GM23338 (cell line): ENCODE data around the gene OXCT2. TPM values are rescaled to one million over a fixed set of nuclear protein-coding genes. Genes with fewer than 3 reads are reported as not detected.

Experiments used
- ATAC-seq: fragments of 200-7000 bp; cut with Tn5 transposase; 3 replicates; pipeline ENCODE4 v1.9.1; 2020
- DNase-seq: peaks from one replicate; pipeline ENCODE4 v3.0.0-alpha.2; 2015; ENCODE audit warnings: low spot score
- H2AFZ ChIP-seq: fragments of 200-600 bp; sonication (generic); 2 replicates; pipeline ENCODE4 v1.8.0; 2016; ENCODE audit warnings: antibody characterized with exemption, mild to moderate bottlenecking, moderate library complexity
- H3F3A ChIP-seq: fragments of 200-600 bp; sonication (generic); replicated peaks from 2 replicates; pipeline ENCODE4 v1.8.0; 2017; ENCODE audit warnings: antibody characterized with exemption, mixed run types, low read depth
- H3K27ac ChIP-seq: fragments of 200-600 bp; sonication (generic); 2 replicates; pipeline ENCODE4 v1.6.1; 2016; ENCODE audit warnings: low read depth
- H3K27me3 ChIP-seq: fragments of 200-600 bp; sonication (generic); 2 replicates; pipeline ENCODE4 v1.8.0; 2016; ENCODE audit warnings: mild to moderate bottlenecking, mixed run types, moderate library complexity; ENCODE audit not compliant: insufficient read depth
- H3K36me3 ChIP-seq: fragments of 200-600 bp; sonication (generic); 2 replicates; pipeline ENCODE4 v1.8.0; 2016; ENCODE audit warnings: mild to moderate bottlenecking; ENCODE audit not compliant: insufficient read depth
- H3K4me1 ChIP-seq: fragments of 200-600 bp; sonication (generic); 2 replicates; pipeline ENCODE4 v1.8.0; 2016; ENCODE audit warnings: mild to moderate bottlenecking, moderate library complexity; ENCODE audit not compliant: insufficient read depth
- H3K4me2 ChIP-seq: fragments of 200-600 bp; sonication (generic); 2 replicates; pipeline ENCODE4 v1.7.1; 2017; ENCODE audit warnings: mixed run types
- H3K4me3 ChIP-seq: fragments of 200-600 bp; sonication (generic); 2 replicates; pipeline ENCODE4 v1.6.1; 2016; ENCODE audit warnings: mixed run types
- H3K79me2 ChIP-seq: fragments of 200-600 bp; sonication (generic); replicated peaks from 2 replicates; pipeline ENCODE4 v1.8.0; 2017; ENCODE audit warnings: mild to moderate bottlenecking; ENCODE audit not compliant: insufficient read depth
- H3K9me2 ChIP-seq: fragments of 200-600 bp; sonication (generic); 2 replicates; pipeline ENCODE4 v1.8.0; 2017; ENCODE audit not compliant: insufficient read depth
- H4K20me1 ChIP-seq: fragments of 200-600 bp; sonication (generic); replicated peaks from 2 replicates; pipeline ENCODE4 v1.8.0; 2017; ENCODE audit warnings: mild to moderate bottlenecking; ENCODE audit not compliant: insufficient read depth
- H3K27ac Mint-ChIP-seq: 2 replicates; pipeline ENCODE4 v1.8.0; 2020; ENCODE audit warnings: inconsistent platforms, mild to moderate bottlenecking, moderate library complexity, mixed read lengths
- H3K27me3 Mint-ChIP-seq: 3 replicates; pipeline ENCODE4 v1.8.0; 2022; ENCODE audit warnings: low read depth, mild to moderate bottlenecking, moderate library complexity, mixed read lengths, inconsistent platforms; ENCODE audit not compliant: insufficient read depth, poor library complexity
- H3K36me3 Mint-ChIP-seq: 3 replicates; pipeline ENCODE4 v1.8.0; 2021; ENCODE audit warnings: low read depth, mild to moderate bottlenecking, inconsistent platforms, moderate library complexity, mixed read lengths
- H3K4me1 Mint-ChIP-seq: 3 replicates; pipeline ENCODE4 v1.8.0; 2020; ENCODE audit warnings: mild to moderate bottlenecking, inconsistent platforms, mixed read lengths
- H3K4me3 Mint-ChIP-seq: 3 replicates; pipeline ENCODE4 v1.8.0; 2021; ENCODE audit warnings: moderate library complexity, mild to moderate bottlenecking, inconsistent platforms, mixed read lengths
- H3K9me3 Mint-ChIP-seq: 3 replicates; pipeline ENCODE4 v1.8.0; 2020; ENCODE audit warnings: moderate library complexity, mild to moderate bottlenecking, inconsistent platforms, mixed read lengths
- CREB1 ChIP-seq: fragments of 250-450 bp; sonication (Bioruptor Pico); IDR thresholded peaks from 2 replicates; pipeline ENCODE4 v1.5.0; 2020; ENCODE audit warnings: low read depth, mild to moderate bottlenecking, moderate library complexity
- ETS1 ChIP-seq: IDR thresholded peaks from 2 replicates; pipeline ENCODE4 v1.6.1; 2016; ENCODE audit warnings: antibody characterized with exemption
- EZH2 ChIP-seq: fragments of 200-600 bp; sonication (generic); IDR thresholded peaks from one replicate; pipeline ENCODE4 v1.8.0; 2017; ENCODE audit warnings: antibody characterized with exemption, mild to moderate bottlenecking, low read depth; ENCODE audit not compliant: unreplicated experiment
- EZH2phosphoT487 ChIP-seq: fragments of 200-600 bp; sonication (generic); IDR thresholded peaks from one replicate; pipeline ENCODE4 v1.8.1; 2018; ENCODE audit warnings: antibody characterized with exemption; ENCODE audit not compliant: unreplicated experiment
- JUNB ChIP-seq: IDR thresholded peaks from one replicate; pipeline ENCODE4 v1.6.1; 2016; ENCODE audit warnings: antibody characterized with exemption; ENCODE audit not compliant: unreplicated experiment
- NANOG ChIP-seq: IDR thresholded peaks from 2 replicates; pipeline ENCODE4 v1.6.1; 2016; ENCODE audit warnings: antibody characterized with exemption, borderline replicate concordance
- POLR2AphosphoS5 ChIP-seq: IDR thresholded peaks from 2 replicates; pipeline ENCODE4 v1.6.1; 2016; ENCODE audit warnings: antibody characterized with exemption, low read depth
- STAT1 ChIP-seq: IDR thresholded peaks from one replicate; pipeline ENCODE4 v1.6.1; 2016; ENCODE audit warnings: antibody characterized with exemption; ENCODE audit not compliant: unreplicated experiment
- ZNF114 ChIP-seq: fragments of 250-450 bp; sonication (Bioruptor Pico); IDR thresholded peaks from 2 replicates; pipeline ENCODE4 v1.5.0; 2020; ENCODE audit warnings: mild to moderate bottlenecking, moderate library complexity
- ZNF331 ChIP-seq: fragments of 250-450 bp; sonication (Bioruptor Pico); IDR thresholded peaks from 2 replicates; pipeline ENCODE4 v1.5.0; 2020; ENCODE audit warnings: low read depth, mild to moderate bottlenecking, moderate library complexity
- ZNF462 ChIP-seq: fragments of 250-450 bp; sonication (Bioruptor Pico); IDR thresholded peaks from 2 replicates; pipeline ENCODE4 v1.5.0; 2020; ENCODE audit warnings: mild to moderate bottlenecking, moderate library complexity
- polyA plus RNA-seq: library from polyadenylated mRNA; unstranded; fragments of >200 nt; fragmentation: Nextera tagmentation; extraction: Ambion mirVana; gene quantifications from 2 replicates; pipeline ENCODE4 v1.2.1, GENCODE V29; 2016
- total RNA-seq: library from RNA; depleted of rRNA; stranded (reverse); fragments of >200 nt; shearing (Covaris generic); gene quantifications from 2 replicates; pipeline ENCODE4 v1.2.3, GENCODE V29; 2014
- TF ChIP-seq, protein P1 (sequence below), 2 experiments: fragments of 200-600 bp in 1 of 2; sonication (generic) in 1 of 2; conservative IDR thresholded peaks; 2 replicates each; pipeline versions ENCODE4 v1.5.1 to v1.6.1; 2016 to 2017; ENCODE audit warnings: antibody characterized with exemption in 2 of 2, low read depth in 2 of 2, mild to moderate bottlenecking in 2 of 2, moderate library complexity in 1 of 2
- TF ChIP-seq, protein P2 (sequence below): IDR thresholded peaks from one replicate; pipeline ENCODE4 v1.6.1; 2018; ENCODE audit warnings: antibody characterized with exemption; ENCODE audit not compliant: unreplicated experiment

Gene OXCT2
- total and polyA plus RNA-seq, 2 experiments from 2014 or later, result 1.4 to 2.8 TPM

- Histone ChIP-seq H3K27ac (no peak overlapping the region), H3K27me3 (no peaks in the 10 kb centered on the region), H4K20me1 (0 out of 2 replicates have a peak, but pooled peaks cover 3% of the 10 kb centered on the region), H3K4me3 (no peak overlapping the region), H3K36me3 (no peaks in the 10 kb centered on the region), H3K79me2 (no peaks in the 10 kb centered on the region), H3F3A (no peaks in the 10 kb centered on the region), H3K4me1 (no peaks in the 10 kb centered on the region), H2AFZ (no peak overlapping the region), H3K9me2 (no peaks in the 10 kb centered on the region), H3K4me2 (no peak overlapping the region)
- peaks cover 15% of the 10 kb centered on the region; the same call in 2 of the 3 replicates for H3K9me3 Mint-ChIP-seq
- DNase-seq (no peak), ATAC-seq (no peak)
- no peak overlapping the region for H3K27ac Mint-ChIP-seq
- peaks cover 37% of the 10 kb centered on the region for H3K36me3 Mint-ChIP-seq
- TF ChIP-seq ZNF462 (CRISPR knock-in tag) (no peak), POLR2AphosphoS5 (no peak), CREB1 (CRISPR knock-in tag) (no peak), EZH2 (no peak), JUNB (no peak), ZNF114 (CRISPR knock-in tag) (no peak), EZH2phosphoT487 (no peak), ETS1 (no peak), STAT1 (no peak), ZNF331 (no peak), NANOG (no peak)
- TF ChIP-seq, protein P1, sequence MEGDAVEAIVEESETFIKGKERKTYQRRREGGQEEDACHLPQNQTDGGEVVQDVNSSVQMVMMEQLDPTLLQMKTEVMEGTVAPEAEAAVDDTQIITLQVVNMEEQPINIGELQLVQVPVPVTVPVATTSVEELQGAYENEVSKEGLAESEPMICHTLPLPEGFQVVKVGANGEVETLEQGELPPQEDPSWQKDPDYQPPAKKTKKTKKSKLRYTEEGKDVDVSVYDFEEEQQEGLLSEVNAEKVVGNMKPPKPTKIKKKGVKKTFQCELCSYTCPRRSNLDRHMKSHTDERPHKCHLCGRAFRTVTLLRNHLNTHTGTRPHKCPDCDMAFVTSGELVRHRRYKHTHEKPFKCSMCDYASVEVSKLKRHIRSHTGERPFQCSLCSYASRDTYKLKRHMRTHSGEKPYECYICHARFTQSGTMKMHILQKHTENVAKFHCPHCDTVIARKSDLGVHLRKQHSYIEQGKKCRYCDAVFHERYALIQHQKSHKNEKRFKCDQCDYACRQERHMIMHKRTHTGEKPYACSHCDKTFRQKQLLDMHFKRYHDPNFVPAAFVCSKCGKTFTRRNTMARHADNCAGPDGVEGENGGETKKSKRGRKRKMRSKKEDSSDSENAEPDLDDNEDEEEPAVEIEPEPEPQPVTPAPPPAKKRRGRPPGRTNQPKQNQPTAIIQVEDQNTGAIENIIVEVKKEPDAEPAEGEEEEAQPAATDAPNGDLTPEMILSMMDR (conservative IDR thresholded peaks at IDR 0.05; ENCODE audit: low read depth in 2 of 2), result no peak
- TF ChIP-seq, protein P2, sequence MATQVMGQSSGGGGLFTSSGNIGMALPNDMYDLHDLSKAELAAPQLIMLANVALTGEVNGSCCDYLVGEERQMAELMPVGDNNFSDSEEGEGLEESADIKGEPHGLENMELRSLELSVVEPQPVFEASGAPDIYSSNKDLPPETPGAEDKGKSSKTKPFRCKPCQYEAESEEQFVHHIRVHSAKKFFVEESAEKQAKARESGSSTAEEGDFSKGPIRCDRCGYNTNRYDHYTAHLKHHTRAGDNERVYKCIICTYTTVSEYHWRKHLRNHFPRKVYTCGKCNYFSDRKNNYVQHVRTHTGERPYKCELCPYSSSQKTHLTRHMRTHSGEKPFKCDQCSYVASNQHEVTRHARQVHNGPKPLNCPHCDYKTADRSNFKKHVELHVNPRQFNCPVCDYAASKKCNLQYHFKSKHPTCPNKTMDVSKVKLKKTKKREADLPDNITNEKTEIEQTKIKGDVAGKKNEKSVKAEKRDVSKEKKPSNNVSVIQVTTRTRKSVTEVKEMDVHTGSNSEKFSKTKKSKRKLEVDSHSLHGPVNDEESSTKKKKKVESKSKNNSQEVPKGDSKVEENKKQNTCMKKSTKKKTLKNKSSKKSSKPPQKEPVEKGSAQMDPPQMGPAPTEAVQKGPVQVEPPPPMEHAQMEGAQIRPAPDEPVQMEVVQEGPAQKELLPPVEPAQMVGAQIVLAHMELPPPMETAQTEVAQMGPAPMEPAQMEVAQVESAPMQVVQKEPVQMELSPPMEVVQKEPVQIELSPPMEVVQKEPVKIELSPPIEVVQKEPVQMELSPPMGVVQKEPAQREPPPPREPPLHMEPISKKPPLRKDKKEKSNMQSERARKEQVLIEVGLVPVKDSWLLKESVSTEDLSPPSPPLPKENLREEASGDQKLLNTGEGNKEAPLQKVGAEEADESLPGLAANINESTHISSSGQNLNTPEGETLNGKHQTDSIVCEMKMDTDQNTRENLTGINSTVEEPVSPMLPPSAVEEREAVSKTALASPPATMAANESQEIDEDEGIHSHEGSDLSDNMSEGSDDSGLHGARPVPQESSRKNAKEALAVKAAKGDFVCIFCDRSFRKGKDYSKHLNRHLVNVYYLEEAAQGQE, result no peak
- peaks cover 3% of the 10 kb centered on the region for H3K27me3 Mint-ChIP-seq
- H3K4me3 Mint-ChIP-seq, result no peak overlapping the region
- H3K4me1 Mint-ChIP-seq, result no peaks in the 10 kb centered on the region; the same call in 2 of the 3 replicates
Measured at GRCh38 chr1:39757501-39757900, 13.6 kb downstream of the OXCT2 start.
